HFF-Myc (cell line): ENCODE measurements around the gene PLEKHA3.

ENCODE experiments used
- DNase-seq: peaks from one replicate; pipeline ENCODE4 v3.0.0-alpha.2; 2011; ENCODE audit warnings: low read depth; ENCODE audit errors: extremely low read depth
- H3K4me3 ChIP-seq: replicated peaks from 2 replicates; pipeline ENCODE4 v1.5.1; 2011; ENCODE audit warnings: low read depth, mild to moderate bottlenecking, control low read depth, low read length
- TF ChIP-seq, protein P1 (sequence below): IDR thresholded peaks from 2 replicates; pipeline ENCODE4 v1.5.1; 2012; ENCODE audit warnings: mild to moderate bottlenecking, low read depth, low read length, control low read depth; ENCODE audit errors: missing control alignments

Gene PLEKHA3

DNA sequence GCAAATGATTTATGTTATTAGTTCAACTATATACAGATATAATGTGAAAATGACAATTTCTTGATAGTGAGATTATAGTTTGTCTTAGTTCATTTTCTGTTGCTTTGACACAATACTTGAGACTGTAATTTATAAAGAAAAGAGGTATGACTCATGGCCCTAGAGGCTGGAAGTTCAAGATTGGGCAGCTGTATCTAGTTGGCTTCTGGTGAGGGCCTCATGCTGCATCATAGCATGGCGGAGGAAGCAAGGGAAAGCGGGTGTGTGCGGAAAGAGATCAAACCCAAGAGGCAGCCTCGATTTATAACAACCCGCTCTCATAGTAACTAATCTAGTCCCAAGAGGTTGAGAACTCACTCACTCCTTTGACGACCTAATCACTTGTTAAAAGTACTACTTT lies 11.4 kb downstream of the PLEKHA3 start:
- DNase-seq: no peak
- TF ChIP-seq, protein P1, sequence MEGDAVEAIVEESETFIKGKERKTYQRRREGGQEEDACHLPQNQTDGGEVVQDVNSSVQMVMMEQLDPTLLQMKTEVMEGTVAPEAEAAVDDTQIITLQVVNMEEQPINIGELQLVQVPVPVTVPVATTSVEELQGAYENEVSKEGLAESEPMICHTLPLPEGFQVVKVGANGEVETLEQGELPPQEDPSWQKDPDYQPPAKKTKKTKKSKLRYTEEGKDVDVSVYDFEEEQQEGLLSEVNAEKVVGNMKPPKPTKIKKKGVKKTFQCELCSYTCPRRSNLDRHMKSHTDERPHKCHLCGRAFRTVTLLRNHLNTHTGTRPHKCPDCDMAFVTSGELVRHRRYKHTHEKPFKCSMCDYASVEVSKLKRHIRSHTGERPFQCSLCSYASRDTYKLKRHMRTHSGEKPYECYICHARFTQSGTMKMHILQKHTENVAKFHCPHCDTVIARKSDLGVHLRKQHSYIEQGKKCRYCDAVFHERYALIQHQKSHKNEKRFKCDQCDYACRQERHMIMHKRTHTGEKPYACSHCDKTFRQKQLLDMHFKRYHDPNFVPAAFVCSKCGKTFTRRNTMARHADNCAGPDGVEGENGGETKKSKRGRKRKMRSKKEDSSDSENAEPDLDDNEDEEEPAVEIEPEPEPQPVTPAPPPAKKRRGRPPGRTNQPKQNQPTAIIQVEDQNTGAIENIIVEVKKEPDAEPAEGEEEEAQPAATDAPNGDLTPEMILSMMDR: no peak
- no peak overlapping the region for H3K4me3 ChIP-seq

DNA sequence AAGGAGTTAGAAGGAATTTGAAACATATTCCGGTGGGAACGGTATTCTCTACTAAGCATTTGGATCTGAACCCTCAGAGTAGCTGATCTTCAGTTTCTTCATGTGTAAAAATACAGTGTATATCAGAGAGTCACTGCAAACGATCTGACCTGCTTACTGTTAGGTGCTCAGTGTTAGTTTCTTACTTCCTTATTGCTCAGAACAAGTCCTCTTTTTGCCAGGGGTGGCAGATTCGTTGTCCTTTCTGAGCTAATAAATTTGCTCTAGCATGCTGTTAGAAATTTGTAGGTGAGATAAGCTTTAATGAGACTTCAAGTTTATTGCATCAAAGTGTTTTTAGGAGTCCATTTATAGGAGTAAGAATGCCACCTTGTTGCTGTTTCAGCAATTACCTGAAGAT lies 15.8 kb downstream of the PLEKHA3 start:
- DNase-seq: no peak
- TF ChIP-seq, protein P1: no peak
- H3K4me3 ChIP-seq: no peak overlapping the region

DNA sequence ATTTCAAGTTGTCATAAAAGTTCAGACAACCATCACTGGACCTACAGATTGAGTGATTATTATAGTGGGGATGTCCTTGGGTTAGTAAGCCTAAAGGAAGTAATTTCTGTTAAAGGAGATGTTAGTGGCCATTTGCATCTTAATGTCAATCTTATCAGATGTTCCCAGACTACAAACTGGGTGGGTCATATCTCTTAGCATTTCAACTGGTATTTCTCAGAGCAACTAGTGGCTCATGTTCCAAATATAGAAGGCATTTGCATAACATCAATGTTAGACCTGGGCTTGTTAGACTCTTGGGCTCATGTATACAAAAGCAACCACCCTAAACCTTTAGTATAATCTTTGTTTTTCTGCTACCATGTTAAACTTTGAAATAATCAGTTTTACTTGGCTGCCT lies 17.9 kb downstream of the PLEKHA3 start:
- DNase-seq: no peak
- no peak overlapping the region for H3K4me3 ChIP-seq
- TF ChIP-seq, protein P1: no peak

DNA sequence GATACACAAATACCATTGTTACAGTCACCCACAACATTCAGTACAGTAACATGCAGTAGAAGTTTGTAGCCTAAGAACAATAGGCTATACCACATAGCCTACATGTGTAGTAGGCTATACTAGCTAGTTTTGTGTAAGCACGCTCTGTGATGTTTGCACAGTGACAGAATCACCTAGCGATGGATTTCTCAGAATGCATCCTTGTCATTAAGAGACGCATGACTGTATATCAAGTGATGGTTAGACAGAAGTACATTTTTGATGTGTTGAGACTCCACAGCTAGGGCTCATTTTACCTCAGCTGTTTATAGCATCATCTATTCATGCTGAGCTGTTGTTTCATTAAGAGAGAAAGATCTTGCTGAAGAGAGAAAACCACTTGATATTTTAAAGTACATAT lies 19.4 kb downstream of the PLEKHA3 start:
- no peak overlapping the region for H3K4me3 ChIP-seq
- TF ChIP-seq, protein P1: no peak
- no peak for DNase-seq

DNA sequence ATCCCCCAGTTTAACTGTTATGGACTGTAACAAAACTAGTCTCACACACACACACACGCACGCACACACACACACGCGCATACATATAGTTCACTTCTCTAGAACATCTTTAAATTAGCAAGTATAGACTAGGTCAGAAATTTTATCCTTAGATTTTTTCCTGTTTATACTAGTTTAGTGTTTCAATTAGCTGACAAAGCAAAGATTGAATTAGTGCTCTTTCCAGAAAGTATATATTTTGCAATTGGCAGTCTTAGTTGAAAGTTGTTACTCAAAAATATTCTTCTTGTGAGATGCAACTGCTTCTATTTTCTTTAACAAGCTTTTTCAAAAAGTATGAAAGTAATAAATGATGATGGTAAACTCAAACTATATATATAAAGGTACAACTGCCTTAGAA lies 22.5 kb downstream of the PLEKHA3 start:
- TF ChIP-seq, protein P1: no peak
- no peak overlapping the region for H3K4me3 ChIP-seq

DNA sequence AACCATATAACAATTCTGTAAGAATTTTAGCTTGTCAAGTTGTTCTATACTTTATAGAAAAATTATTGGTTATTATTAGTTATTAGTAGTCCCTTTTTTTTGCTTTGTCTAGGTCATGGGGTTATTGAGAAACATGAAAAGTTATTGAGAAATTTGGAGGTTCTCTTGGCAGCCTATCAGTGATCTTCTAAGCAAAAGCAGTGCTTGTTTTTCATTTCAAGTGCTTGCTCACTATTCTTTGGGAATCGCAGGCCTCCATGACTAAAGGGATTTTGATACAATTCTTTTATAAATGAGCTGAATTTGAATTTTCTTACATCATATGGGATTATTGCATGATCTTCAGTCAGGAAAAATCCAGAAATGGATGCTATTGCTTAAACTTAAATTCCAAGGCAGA lies 25.8 kb downstream of the PLEKHA3 start:
- H3K4me3 ChIP-seq: no peak overlapping the region
- DNase-seq: no peak
- TF ChIP-seq, protein P1: no peak

More for the DNA sequence above, 22.5 kb downstream of the PLEKHA3 start:
- DNase-seq: no peak

DNA sequence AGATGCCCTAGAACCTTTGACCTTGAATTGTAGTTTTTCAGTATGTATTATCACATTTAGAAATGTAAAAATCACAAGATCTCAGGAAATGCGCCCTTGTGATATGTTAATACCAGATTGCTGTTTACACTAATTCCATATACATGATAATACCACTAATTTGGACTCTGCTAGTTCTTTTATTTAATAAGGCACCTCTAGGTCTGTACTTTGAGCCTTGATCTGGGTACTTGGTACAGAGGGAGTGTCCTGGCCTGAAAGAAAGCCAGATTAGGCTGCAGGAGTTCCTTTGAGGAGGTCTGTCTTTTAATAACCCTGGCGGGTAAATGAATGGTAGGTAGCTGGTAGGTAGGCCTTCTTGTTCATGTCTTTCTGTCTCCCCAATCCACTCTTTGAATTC lies 26.3 kb downstream of the PLEKHA3 start:
- DNase-seq: no peak
- TF ChIP-seq, protein P1: no peak
- no peak overlapping the region for H3K4me3 ChIP-seq
